Measurements from ENCODE around the gene RBM12. TPM values are rescaled to one million over a fixed set of nuclear protein-coding genes. Genes with fewer than 3 reads are reported as not detected.

The RBM12 gene
- total and polyA plus RNA-seq, 2 of the 8 experiments (the other 6 are each of a cell fraction or from before 2014, with no cell fraction given): 187 to 214 TPM

GRCh38 chr20:35603695-35604448, 60.8 kb downstream of the RBM12 start (continued):
- TF ChIP-seq, protein P1, sequence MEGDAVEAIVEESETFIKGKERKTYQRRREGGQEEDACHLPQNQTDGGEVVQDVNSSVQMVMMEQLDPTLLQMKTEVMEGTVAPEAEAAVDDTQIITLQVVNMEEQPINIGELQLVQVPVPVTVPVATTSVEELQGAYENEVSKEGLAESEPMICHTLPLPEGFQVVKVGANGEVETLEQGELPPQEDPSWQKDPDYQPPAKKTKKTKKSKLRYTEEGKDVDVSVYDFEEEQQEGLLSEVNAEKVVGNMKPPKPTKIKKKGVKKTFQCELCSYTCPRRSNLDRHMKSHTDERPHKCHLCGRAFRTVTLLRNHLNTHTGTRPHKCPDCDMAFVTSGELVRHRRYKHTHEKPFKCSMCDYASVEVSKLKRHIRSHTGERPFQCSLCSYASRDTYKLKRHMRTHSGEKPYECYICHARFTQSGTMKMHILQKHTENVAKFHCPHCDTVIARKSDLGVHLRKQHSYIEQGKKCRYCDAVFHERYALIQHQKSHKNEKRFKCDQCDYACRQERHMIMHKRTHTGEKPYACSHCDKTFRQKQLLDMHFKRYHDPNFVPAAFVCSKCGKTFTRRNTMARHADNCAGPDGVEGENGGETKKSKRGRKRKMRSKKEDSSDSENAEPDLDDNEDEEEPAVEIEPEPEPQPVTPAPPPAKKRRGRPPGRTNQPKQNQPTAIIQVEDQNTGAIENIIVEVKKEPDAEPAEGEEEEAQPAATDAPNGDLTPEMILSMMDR (IDR thresholded peaks at IDR 0.05; ENCODE audit: control extremely low read depth in 1 of 3, insufficient read depth in 1 of 3, low read depth in 1 of 3, low read length in 3 of 3): no peak
- TF ChIP-seq ASH2L (IDR thresholded peaks at IDR 0.05; ENCODE audit: low read length) (no peak), POU5F1 (IDR thresholded peaks at IDR 0.05; ENCODE audit: low read depth, low read length) (no peak), SIN3A (conservative IDR thresholded peaks at IDR 0.05 in 1 of 2, IDR thresholded peaks at IDR 0.05 in 1 of 2; ENCODE audit: low read depth in 1 of 2, low read length in 2 of 2) (no peak), FOSL1 (IDR thresholded peaks at IDR 0.05; ENCODE audit: insufficient read depth, low read depth, low read length) (no peak), RNF2 (IDR thresholded peaks at IDR 0.05; ENCODE audit: borderline replicate concordance, low read depth, low read length, missing control alignments, poor library complexity, severe bottlenecking) (no peak), TAF1 (IDR thresholded peaks at IDR 0.05; ENCODE audit: low read depth, low read length) (no peak), RBBP5 (IDR thresholded peaks at IDR 0.05; ENCODE audit: borderline replicate concordance, low read depth, low read length) (no peak), TBP (IDR thresholded peaks at IDR 0.05; ENCODE audit: low read depth, low read length) (no peak), CBX8 (IDR thresholded peaks at IDR 0.05; ENCODE audit: borderline replicate concordance, low read depth, low read length) (no peak), JUN (IDR thresholded peaks at IDR 0.05; ENCODE audit: low read depth, low read length) (no peak)
